Mesodermal cell (in vitro differentiated cells): ENCODE results near the gene FNIP1.
A peak's percentile ranks its signal among the peaks of the same experiment; 100 is the strongest.
"Not testable (repeated sequence)": the region's sequence is repeated elsewhere in the genome, so short reads cannot be mapped to it uniquely, and the experiment has no call there.

Source experiments
- H3K27ac ChIP-seq: 2 replicates; pipeline ENCODE4 v1.7.0; 2013; ENCODE audit warnings: mild to moderate bottlenecking, low read depth, low read length, moderate library complexity; ENCODE audit not compliant: severe bottlenecking
- H3K36me3 ChIP-seq: 2 replicates; pipeline ENCODE4 v1.7.1; 2013; ENCODE audit warnings: mild to moderate bottlenecking, low read length, moderate library complexity; ENCODE audit not compliant: control insufficient read depth, insufficient read depth
- H3K4me1 ChIP-seq: one replicate; pipeline ENCODE4 v1.7.1; 2013; ENCODE audit warnings: mild to moderate bottlenecking, low read length; ENCODE audit not compliant: insufficient read depth, control insufficient read depth, poor library complexity, severe bottlenecking
- H3K4me3 ChIP-seq: 2 replicates; pipeline ENCODE4 v1.7.0; 2013; ENCODE audit warnings: low read length, control low read depth, mild to moderate bottlenecking; ENCODE audit not compliant: insufficient read depth, poor library complexity, severe bottlenecking; ENCODE audit errors: extremely low read depth
- H3K9me3 ChIP-seq: 2 replicates; pipeline ENCODE4 v1.7.1; 2013; ENCODE audit warnings: mild to moderate bottlenecking, low read length, moderate library complexity; ENCODE audit not compliant: control insufficient read depth
- WGBS, 2 experiments: methylation state at CpG; one replicate each; pipeline ENCODE4 v1.1.5; 2013; ENCODE audit warnings: missing lambda C conversion rate in 2 of 2; ENCODE audit not compliant: insufficient coverage in 2 of 2; 5-methylcytosine and 5-hydroxymethylcytosine counted together

Gene FNIP1

GRCh38 chr5:131610198-131611063 is 186.4 kb downstream of the FNIP1 start:
- WGBS, 2 experiments, result 100% methylated on average over 1 of the region's 6 CpGs
- peaks cover 25% of the 10 kb centered on the region for H3K4me1 ChIP-seq
- H3K4me3 ChIP-seq, result no peak overlapping the region
- H3K27ac ChIP-seq, result peak overlapping the region; percentile 92
- peaks cover 5% of the 10 kb centered on the region for H3K36me3 ChIP-seq
- no peaks in the 10 kb centered on the region for H3K9me3 ChIP-seq

DNA sequence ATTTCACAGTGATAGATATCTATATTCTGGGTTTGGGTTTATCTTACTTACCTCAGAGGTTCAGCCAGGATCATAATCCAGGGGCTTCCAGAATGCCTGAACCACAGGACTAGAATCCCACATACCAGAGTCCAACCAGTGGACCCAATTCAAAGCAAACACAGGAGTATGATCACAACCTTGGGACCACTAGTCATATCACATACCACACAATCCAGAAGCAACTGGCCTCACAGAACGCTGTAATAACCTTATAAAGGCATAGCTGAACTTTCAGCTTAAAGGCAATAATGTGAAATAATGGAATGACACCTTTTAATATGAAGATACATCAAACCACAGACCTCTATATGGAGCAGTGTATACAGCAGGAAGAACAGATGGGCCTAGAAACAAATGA is 187.0 kb downstream of the FNIP1 start:
- Histone ChIP-seq H3K4me3 (no peak overlapping the region), H3K4me1 (peaks cover 25% of the 10 kb centered on the region), H3K36me3 (peaks cover 5% of the 10 kb centered on the region), H3K9me3 (no peaks in the 10 kb centered on the region), H3K27ac (peak overlapping the region; percentile 92)
- no CpG with 5 or more reads among the region's 1 CpG for WGBS, 2 experiments

DNA sequence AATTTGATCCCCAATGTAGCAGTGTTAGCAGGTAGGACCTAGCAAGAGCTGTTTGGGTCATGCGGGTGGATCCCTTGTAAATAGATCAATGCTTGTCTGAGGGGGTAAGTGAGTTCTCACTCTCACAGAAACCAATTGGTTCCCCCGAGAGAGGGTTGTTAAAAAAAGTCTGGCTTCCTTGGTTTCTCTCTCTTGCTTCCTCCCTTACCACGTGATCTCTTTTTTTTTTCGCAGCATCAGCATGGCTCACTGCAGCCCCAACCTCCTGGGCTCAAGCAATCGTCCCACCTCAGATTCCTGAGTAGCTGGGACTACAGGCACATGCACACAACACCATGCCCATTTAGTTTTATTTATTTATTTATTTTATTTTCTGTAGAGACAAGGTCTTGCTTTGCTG is 188.2 kb downstream of the FNIP1 start:
- no peak overlapping the region for H3K4me3 ChIP-seq
- WGBS, 2 experiments, result 79 to 89% methylated on average over 2 to 4 of the region's 5 CpGs
- no peaks in the 10 kb centered on the region for H3K9me3 ChIP-seq
- H3K4me1 ChIP-seq, result peaks cover 25% of the 10 kb centered on the region
- no peak overlapping the region for H3K27ac ChIP-seq
- peaks cover 4% of the 10 kb centered on the region for H3K36me3 ChIP-seq

DNA sequence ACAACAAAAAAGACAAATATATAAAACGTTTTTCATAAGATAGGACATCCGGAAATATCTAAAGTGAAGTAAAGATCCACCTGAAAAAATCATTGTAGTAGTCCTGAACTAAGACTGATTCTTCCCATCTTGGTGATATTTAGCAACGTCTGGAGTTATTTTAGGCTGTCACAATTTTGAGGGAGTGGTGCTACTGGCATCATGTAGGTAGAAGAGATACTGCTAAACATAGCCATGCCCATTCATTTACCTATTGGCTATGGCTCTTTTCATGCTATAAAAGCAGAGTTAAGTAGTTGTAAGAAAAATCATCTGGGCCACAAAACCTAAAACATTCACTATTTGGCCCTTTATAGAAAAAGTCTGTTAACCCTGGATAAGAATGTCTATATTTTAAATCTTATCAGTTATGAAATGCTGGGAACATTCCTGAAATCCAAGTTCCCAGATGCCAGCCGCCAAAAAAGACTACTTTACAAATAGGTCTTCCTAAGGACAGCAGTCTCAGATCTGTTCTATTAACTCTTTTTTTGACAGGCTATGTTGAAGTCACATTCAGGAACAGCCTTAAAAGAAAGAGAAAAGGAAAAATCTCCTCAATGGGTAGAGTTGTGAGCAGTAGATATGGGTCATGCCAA is 188.8 kb downstream of the FNIP1 start:
- peaks cover 3% of the 10 kb centered on the region for H3K36me3 ChIP-seq
- H3K4me3 ChIP-seq, result no peak overlapping the region
- 94 to 100% methylated on average over 1 to 2 of the region's 4 CpGs for whole genome bisulfite sequencing, 2 experiments
- no peaks in the 10 kb centered on the region for H3K9me3 ChIP-seq
- peaks cover 25% of the 10 kb centered on the region for H3K4me1 ChIP-seq
- no peak overlapping the region for H3K27ac ChIP-seq

GRCh38 chr5:131607418-131607817 is 189.4 kb downstream of the FNIP1 start:
- Histone ChIP-seq H3K4me1 (peaks cover 25% of the 10 kb centered on the region), H3K9me3 (no peaks in the 10 kb centered on the region), H3K27ac (no peak overlapping the region), H3K4me3 (no peak overlapping the region), H3K36me3 (peaks cover 6% of the 10 kb centered on the region)
- WGBS, 2 experiments, result 93 to 100% methylated on average over 1 to 3 of the region's 4 CpGs

DNA sequence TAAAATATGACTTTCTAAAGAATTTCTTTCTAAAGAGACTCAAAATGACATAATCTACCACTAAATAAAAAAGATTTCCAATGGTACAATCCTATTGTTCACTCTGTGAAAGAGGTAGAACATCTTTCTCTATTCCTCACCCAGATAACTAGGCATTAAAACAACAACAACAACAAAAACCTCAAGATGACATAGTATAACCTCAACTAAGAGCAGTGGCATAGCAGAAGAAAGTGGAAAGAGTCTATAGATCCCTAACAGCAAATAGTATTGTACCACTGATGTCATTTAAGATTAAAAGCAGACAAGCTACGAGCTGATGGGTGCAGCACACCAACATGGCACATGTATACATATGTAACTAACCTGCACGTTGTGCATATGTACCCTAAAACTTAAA is 191.7 kb downstream of the FNIP1 start:
- no peaks in the 10 kb centered on the region for H3K9me3 ChIP-seq
- WGBS, 2 experiments, result no CpG with 5 or more reads among the region's 2 CpGs
- H3K27ac ChIP-seq, result no peak overlapping the region
- no peak overlapping the region for H3K4me3 ChIP-seq
- H3K4me1 ChIP-seq, result peaks cover 11% of the 10 kb centered on the region
- peaks cover 15% of the 10 kb centered on the region for H3K36me3 ChIP-seq

DNA sequence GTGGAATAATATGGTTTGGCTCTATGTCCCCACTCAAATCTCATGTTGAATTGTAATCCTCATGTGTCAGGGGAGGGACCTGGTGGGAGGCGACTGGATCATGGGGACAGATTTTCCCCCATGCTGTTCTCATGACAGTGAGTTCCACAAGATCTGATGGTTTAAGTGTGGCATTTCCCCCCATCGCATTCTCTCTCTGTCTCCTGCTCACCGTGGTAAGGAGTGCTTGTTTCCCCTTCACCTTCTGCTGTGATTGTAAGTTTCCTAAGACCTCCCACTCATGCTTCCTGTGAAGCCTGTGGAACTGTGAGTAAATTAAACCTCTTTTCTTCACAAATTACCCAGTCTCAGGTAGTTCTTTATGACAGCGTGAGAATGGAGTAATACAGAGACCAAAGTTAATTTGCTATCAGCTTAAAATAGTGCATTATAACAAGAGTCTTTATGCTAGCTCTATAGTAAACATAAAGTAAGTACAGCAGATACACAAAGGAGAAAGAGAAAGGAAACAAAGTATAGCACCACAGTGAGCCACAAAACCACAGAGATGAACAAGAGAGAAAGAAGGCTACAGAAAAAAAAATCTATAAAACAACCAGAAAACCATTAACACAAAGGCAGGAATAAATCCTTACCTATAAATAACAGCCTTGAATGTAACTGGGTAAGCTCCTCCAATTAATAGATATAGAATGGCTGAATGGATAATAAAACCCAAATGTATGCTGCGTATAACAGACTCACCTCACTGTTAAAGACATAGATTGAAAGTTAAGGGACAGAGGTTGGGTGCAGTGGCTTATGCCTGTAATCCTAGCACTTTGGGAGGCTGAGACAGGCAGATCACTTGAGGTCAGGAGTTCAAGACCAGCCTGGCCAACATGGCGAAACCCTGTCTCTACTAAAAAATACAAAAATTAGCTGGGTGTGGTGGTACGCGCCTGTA is 201.5 kb downstream of the FNIP1 start:
- Histone ChIP-seq H3K4me1 (peaks cover 4% of the 10 kb centered on the region), H3K9me3 (peaks cover 10% of the 10 kb centered on the region)
- WGBS, 2 experiments, result 89 to 94% methylated on average over 3 to 5 of the region's 8 CpGs

DNA sequence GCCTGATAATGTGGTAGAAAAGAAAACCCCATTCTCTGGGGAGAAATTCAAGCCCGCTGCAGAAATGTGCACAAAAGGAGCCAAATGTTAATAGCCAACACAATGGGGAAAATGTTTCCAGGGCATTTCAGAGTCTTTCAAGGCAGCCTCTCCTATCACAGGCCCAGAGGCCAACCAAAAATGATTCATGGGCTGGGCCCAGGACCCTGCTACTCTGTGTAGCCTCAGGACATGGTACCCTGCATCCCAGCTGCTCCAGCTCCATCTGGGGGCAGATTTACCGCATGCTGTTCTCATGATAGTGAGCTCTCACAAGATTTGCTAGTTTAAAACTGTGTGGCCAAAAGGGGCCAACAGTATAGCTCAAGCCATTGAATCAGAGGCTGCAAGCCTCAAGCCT is 202.9 kb downstream of the FNIP1 start:
- H3K9me3 ChIP-seq, result peaks cover 10% of the 10 kb centered on the region
- no peak overlapping the region for H3K4me3 ChIP-seq
- H3K36me3 ChIP-seq, result peaks cover 13% of the 10 kb centered on the region
- 89 to 100% methylated on average over 2 of the region's 2 CpGs for WGBS, 2 experiments
- no peak overlapping the region for H3K27ac ChIP-seq
- H3K4me1 ChIP-seq, result peaks cover 10% of the 10 kb centered on the region

More for the DNA sequence above, 201.5 kb downstream of the FNIP1 start:
- Histone ChIP-seq H3K27ac (no peak overlapping the region), H3K36me3 (peaks cover 13% of the 10 kb centered on the region), H3K4me3 (no peak overlapping the region)

DNA sequence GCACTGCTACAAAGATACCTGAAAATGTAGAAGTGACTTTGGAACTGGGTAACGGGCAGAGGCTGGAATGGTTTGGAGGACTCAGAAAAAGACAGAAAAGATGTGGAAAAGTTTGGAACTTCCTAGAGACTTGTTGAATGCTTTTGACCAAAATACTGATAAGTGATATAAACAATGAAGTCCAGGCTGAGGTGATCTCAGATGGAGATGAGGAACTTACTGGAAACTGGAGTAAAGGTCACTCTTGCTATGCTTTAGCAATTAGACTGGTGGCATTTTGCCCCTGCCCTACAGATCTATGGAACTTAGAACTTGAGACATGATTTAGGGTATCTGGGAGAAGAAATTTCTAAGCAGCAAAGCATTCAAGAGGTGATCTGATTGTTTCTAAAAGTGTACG is 203.4 kb downstream of the FNIP1 start:
- H3K27ac ChIP-seq, H3K4me3 ChIP-seq, H3K4me1 ChIP-seq: not testable (repeated sequence)
- Histone ChIP-seq H3K9me3 (peaks cover 10% of the 10 kb centered on the region), H3K36me3 (peaks cover 13% of the 10 kb centered on the region)
- WGBS, 2 experiments, result 91 to 93% methylated on average over 2 of the region's 2 CpGs
